HepG2 (cell line): ENCODE measurements around the gene EPHA10. TPM values are rescaled to one million over a fixed set of nuclear protein-coding genes. Genes with fewer than 3 reads are reported as not detected.

Source experiments
- DNMT3B ChIP-seq: conservative IDR thresholded peaks from 2 replicates; pipeline ENCODE4 v1.6.1; 2016; ENCODE audit warnings: missing biosample characterization, control low read depth
- HIVEP1 ChIP-seq: sonication (generic); formaldehyde crosslinking; IDR thresholded peaks from 2 replicates; pipeline ENCODE4 v1.4.0; 2020; ENCODE audit warnings: mild to moderate bottlenecking, missing genetic modification reagents
- IRX3 ChIP-seq: sonication (generic); formaldehyde crosslinking; IDR thresholded peaks from 2 replicates; pipeline ENCODE4 v1.8.1; 2023; ENCODE audit warnings: mild to moderate bottlenecking, low read depth, missing genetic modification reagents, borderline replicate concordance
- KDM4B ChIP-seq: sonication (generic); formaldehyde crosslinking; IDR thresholded peaks from 2 replicates; pipeline ENCODE4 v1.4.0; 2020; ENCODE audit warnings: missing genetic modification reagents
- POGK ChIP-seq: sonication (generic); formaldehyde crosslinking; conservative IDR thresholded peaks from 2 replicates; pipeline ENCODE4 v1.8.0; 2022; ENCODE audit warnings: mild to moderate bottlenecking, moderate library complexity, missing genetic modification reagents
- RORA ChIP-seq: sonication (generic); formaldehyde crosslinking; IDR thresholded peaks from 2 replicates; pipeline ENCODE4 v1.5.0; 2020; ENCODE audit warnings: mild to moderate bottlenecking, missing genetic modification reagents, moderate library complexity
- SKIL ChIP-seq: sonication (generic); formaldehyde crosslinking; IDR thresholded peaks from 2 replicates; pipeline ENCODE4 v1.8.0; 2022; ENCODE audit warnings: missing genetic modification reagents, mild to moderate bottlenecking, moderate library complexity, borderline replicate concordance
- SMARCC2 ChIP-seq: fragments of 450-650 bp; IDR thresholded peaks from 2 replicates; pipeline ENCODE4 v1.6.1; 2017; ENCODE audit warnings: antibody characterized with exemption, mild to moderate bottlenecking
- SNAPC4 ChIP-seq: sonication (generic); formaldehyde crosslinking; IDR thresholded peaks from 2 replicates; pipeline ENCODE4 v1.4.0; 2020; ENCODE audit warnings: mild to moderate bottlenecking, missing genetic modification reagents
- SSRP1 ChIP-seq: IDR thresholded peaks from 2 replicates; pipeline ENCODE4 v1.6.1; 2016; ENCODE audit warnings: control low read depth
- TCF12 ChIP-seq, 2 experiments: fragments of 450-650 bp in 1 of 2; sonication (generic) in 1 of 2; formaldehyde crosslinking in 1 of 2; IDR thresholded peaks; 2 replicates each; pipeline versions ENCODE4 v1.6.1 to v1.8.0; 2017 to 2022; ENCODE audit warnings: antibody characterized with exemption in 1 of 2, mild to moderate bottlenecking in 1 of 2, missing genetic modification reagents in 1 of 2, moderate library complexity in 1 of 2
- TEAD2 ChIP-seq: sonication (generic); formaldehyde crosslinking; IDR thresholded peaks from 2 replicates; pipeline ENCODE4 v1.9.0; 2021; ENCODE audit warnings: missing genetic modification reagents
- ZBTB49 ChIP-seq: sonication (generic); formaldehyde crosslinking; IDR thresholded peaks from 2 replicates; pipeline ENCODE4 v1.4.0; 2020; ENCODE audit warnings: missing genetic modification reagents, borderline replicate concordance
- ZFP90 ChIP-seq: sonication (generic); formaldehyde crosslinking; IDR thresholded peaks from 2 replicates; pipeline ENCODE4 v1.8.0; 2022; ENCODE audit warnings: missing genetic modification reagents, mild to moderate bottlenecking, inconsistent platforms, borderline replicate concordance
- ZFY ChIP-seq: sonication (generic); formaldehyde crosslinking; IDR thresholded peaks from 2 replicates; pipeline ENCODE4 v1.4.0; 2020; ENCODE audit warnings: missing genetic modification reagents
- ZNF550 ChIP-seq: sonication (generic); formaldehyde crosslinking; IDR thresholded peaks from 2 replicates; pipeline ENCODE4 v1.4.0; 2020; ENCODE audit warnings: mild to moderate bottlenecking, missing genetic modification reagents, borderline replicate concordance
- ZNF776 ChIP-seq: sonication (generic); formaldehyde crosslinking; IDR thresholded peaks from 2 replicates; pipeline ENCODE4 v1.4.0; 2020; ENCODE audit warnings: mild to moderate bottlenecking, missing genetic modification reagents
- ZNF850 ChIP-seq: sonication (generic); formaldehyde crosslinking; conservative IDR thresholded peaks from 2 replicates; pipeline ENCODE4 v1.9.0; 2021; ENCODE audit warnings: mild to moderate bottlenecking, missing genetic modification reagents
- polyA plus RNA-seq, 8 experiments: library from polyadenylated mRNA; depleted of rRNA in 3 of 8; stranded (reverse) in 7 of 8; unstranded in 1 of 8; fragments of >200 nt; fragmentation: Illumina TruSeq in 4 of 8; extraction: Trizol in 4 of 8; gene quantifications; 2 replicates each; pipeline versions ENCODE4 v1.2.1 to v1.2.3, GENCODE V29; 2011 to 2016; ENCODE audit warnings: low read depth in 4 of 8, missing spikeins in 1 of 8, mixed read lengths in 1 of 8; ENCODE audit not compliant: insufficient read depth in 1 of 8
- total RNA-seq, 5 experiments: library from RNA; depleted of rRNA; stranded (reverse); fragments of >200 nt; fragmentation: Illumina TruSeq; extraction: Trizol; gene quantifications; 2 replicates each; pipeline ENCODE4 v1.2.3, GENCODE V29; 2016; ENCODE audit warnings: low read depth in 1 of 5

Gene EPHA10
- total and polyA plus RNA-seq, 2 of the 13 experiments (the other 11 are each of a cell fraction or from before 2014, with no cell fraction given) = 0.11 to 0.58 TPM

- TF ChIP-seq HIVEP1 (CRISPR knock-in tag) (peak; percentile 63), ZFY (peak; percentile 96), SMARCC2 (no peak), IRX3 (CRISPR knock-in tag) (no peak), ZNF550 (no peak), ZNF776 (CRISPR knock-in tag) (no peak), SSRP1 (no peak), POGK (CRISPR knock-in tag) (peak; percentile 18; the same call in 1 of the 2 replicates), ZBTB49 (CRISPR knock-in tag) (no peak), TEAD2 (CRISPR knock-in tag) (no peak), SKIL (0 out of 2 replicates have a peak, but pooled peaks have one; percentile 0), KDM4B (CRISPR knock-in tag) (no peak), RORA (CRISPR knock-in tag) (no peak), ZFP90 (CRISPR knock-in tag) (peak; percentile 47; the same call in 1 of the 2 replicates), ZNF850 (no peak), TCF12 (IDR thresholded peaks at IDR 0.05) (no peak), TCF12 (CRISPR knock-in tag; IDR thresholded peaks at IDR 0.05) (no peak), SNAPC4 (CRISPR knock-in tag) (peak; percentile 11; the same call in 1 of the 2 replicates), DNMT3B (CRISPR knock-in tag) (no peak)
These were observed 72.7 kb downstream of the EPHA10 start, which contains the start of gene CDCA8 (continued) for GRCh38 chr1:37692078-37692833.
